Neutrophil (primary cell): ENCODE results near the gene PYURF.
"Not testable (repeated sequence)": the region's sequence is repeated elsewhere in the genome, so short reads cannot be mapped to it uniquely, and the experiment has no call there.

Experiments used
- H3K27ac ChIP-seq: fragments of 200-600 bp; sonication (generic); 2 replicates; pipeline ENCODE4 v1.5.1; 2016; ENCODE audit warnings: mild to moderate bottlenecking, moderate library complexity
- H3K27me3 ChIP-seq: fragments of 200-600 bp; sonication (generic); 2 replicates; pipeline ENCODE4 v1.6.0; 2016; ENCODE audit warnings: mild to moderate bottlenecking
- H3K36me3 ChIP-seq: fragments of 200-600 bp; sonication (generic); 2 replicates; pipeline ENCODE4 v1.5.1; 2017
- H3K4me1 ChIP-seq, 2 experiments: fragments of 200-600 bp in 1 of 2; sonication (generic) in 1 of 2; 1 replicate in 1 of 2; 2 replicates in 1 of 2; pipeline versions ENCODE4 v1.5.1 to v1.6.1; 2013 to 2016; ENCODE audit warnings: low read depth in 1 of 2, low read length in 1 of 2, mild to moderate bottlenecking in 1 of 2, moderate library complexity in 1 of 2; ENCODE audit not compliant: control insufficient read depth in 1 of 2, insufficient read depth in 1 of 2
- H3K4me3 ChIP-seq, 2 experiments: fragments of 200-600 bp in 1 of 2; sonication (generic) in 1 of 2; 1 replicate in 1 of 2; 2 replicates in 1 of 2; pipeline ENCODE4 v1.5.1; 2013 to 2016; ENCODE audit warnings: low read depth in 1 of 2, low read length in 1 of 2, mild to moderate bottlenecking in 1 of 2, moderate library complexity in 1 of 2
- H3K9me3 ChIP-seq: fragments of 200-600 bp; sonication (generic); 2 replicates; pipeline ENCODE4 v1.5.1; 2016
- CTCF ChIP-seq: fragments of 200-600 bp; sonication (generic); IDR thresholded peaks from 2 replicates; pipeline ENCODE4 v1.5.1; 2016; ENCODE audit warnings: antibody characterized with exemption

Gene PYURF

GRCh38 chr4:88523325-88524129 is at the start of gene PYURF:
Gene PYURF, minus strand, starts transcription at chr4:88523776. Its CDS starts 76 bp downstream, at chr4:88523700.
- Histone ChIP-seq H3K27ac (peak within 1 kb of the TSS; percentile 65), H3K27me3 (no peaks in the 10 kb centered on the region), H3K4me3 (peak within 1 kb of the TSS; percentile 79 to 81), H3K9me3 (no peaks in the 10 kb centered on the region), H3K36me3 (no peaks in the 10 kb centered on the region), H3K4me1 (peaks cover 31 to 33% of the 10 kb centered on the region in 2 experiments)
- TF ChIP-seq CTCF = no peak

GRCh38 chr4:88570001-88570400 is 46.4 kb upstream of the PYURF start:
- Histone ChIP-seq H3K27ac (no peak overlapping the region), H3K4me3 (no peak overlapping the region), H3K27me3 (no peaks in the 10 kb centered on the region), H3K36me3 (no peaks in the 10 kb centered on the region), H3K9me3 (no peaks in the 10 kb centered on the region), H3K4me1 (no peaks in the 10 kb centered on the region)
- TF ChIP-seq CTCF = no peak

- Histone ChIP-seq H3K4me3 (no peak overlapping the region), H3K27me3 (no peaks in the 10 kb centered on the region), H3K4me1 (no peaks in the 10 kb centered on the region), H3K27ac (no peak overlapping the region), H3K36me3 (no peaks in the 10 kb centered on the region), H3K9me3 (no peaks in the 10 kb centered on the region)
- TF ChIP-seq CTCF = no peak
Observed at GRCh38 chr4:88567591-88567990, 44.0 kb upstream of the PYURF start.

GRCh38 chr4:88549815-88550214 is 26.2 kb upstream of the PYURF start:
- Histone ChIP-seq H3K27ac (no peak overlapping the region), H3K27me3 (no peaks in the 10 kb centered on the region), H3K4me3 (no peak overlapping the region), H3K36me3 (no peaks in the 10 kb centered on the region), H3K9me3 (no peaks in the 10 kb centered on the region), H3K4me1 (no peaks in the 10 kb centered on the region)
- TF ChIP-seq CTCF = no peak

GRCh38 chr4:88539322-88540068 is 15.9 kb upstream of the PYURF start:
- H3K4me3 ChIP-seq, H3K27ac ChIP-seq, H3K4me1 ChIP-seq, H3K9me3 ChIP-seq, H3K36me3 ChIP-seq, H3K27me3 ChIP-seq: not testable (repeated sequence)
- TF ChIP-seq CTCF = peak; percentile 60
